HT1080 (cell line): ENCODE results near the gene DESI1. TPM values are rescaled to one million over a fixed set of nuclear protein-coding genes. Genes with fewer than 3 reads are reported as not detected.
"Not testable (repeated sequence)": the region's sequence is repeated elsewhere in the genome, so short reads cannot be mapped to it uniquely, and the experiment has no call there.

Experiments used
- DNase-seq: peaks from one replicate; pipeline ENCODE4 v3.0.0-alpha.2; 2015; ENCODE audit warnings: low read depth
- total RNA-seq: library from RNA; depleted of rRNA; stranded (reverse); fragments of >200 nt; shearing (Covaris generic); gene quantifications from 2 replicates; pipeline ENCODE4 v1.2.3, GENCODE V29; 2014

DESI1 gene
- total RNA-seq, 1 experiment from 2014 or later: 102 TPM

GRCh38 chr22:41589391-41590241 lies 31.2 kb downstream of the DESI1 start, which contains the start of gene PMM1:
Gene PMM1, minus strand, starts transcription at chr22:41589840. Its CDS starts 35 bp downstream, at chr22:41589805.
- DNase-seq: peak; percentile 99

GRCh38 chr22:41587347-41587723 lies 33.5 kb downstream of the DESI1 start:
- no peak for DNase-seq

- no peak for DNase-seq
These were observed 34.9 kb downstream of the DESI1 start for GRCh38 chr22:41585898-41586297.

- DNase-seq: no peak
These were observed 36.0 kb downstream of the DESI1 start for GRCh38 chr22:41584881-41585280.

- DNase-seq: no peak
These were observed 38.1 kb downstream of the DESI1 start for GRCh38 chr22:41582694-41583093.

- DNase-seq: no peak
These were observed 40.9 kb downstream of the DESI1 start for GRCh38 chr22:41579997-41580355.

GRCh38 chr22:41579297-41579996 lies 41.4 kb downstream of the DESI1 start:
- no peak for DNase-seq

- no peak for DNase-seq
These were observed 42.0 kb downstream of the DESI1 start for GRCh38 chr22:41578818-41579217.

GRCh38 chr22:41578114-41578513 lies 42.7 kb downstream of the DESI1 start:
- no peak for DNase-seq

- peak; percentile 66 for DNase-seq
These were observed 44.0 kb downstream of the DESI1 start for GRCh38 chr22:41576877-41577276.

- DNase-seq: no peak
These were observed 45.3 kb downstream of the DESI1 start for GRCh38 chr22:41575533-41575932.

- DNase-seq: no peak
These were observed 45.9 kb downstream of the DESI1 start for GRCh38 chr22:41574847-41575381.

- DNase-seq: no peak
These were observed 47.2 kb downstream of the DESI1 start for GRCh38 chr22:41573677-41574076.

- not testable (repeated sequence) for DNase-seq
These were observed 48.5 kb downstream of the DESI1 start for GRCh38 chr22:41572305-41572704.

GRCh38 chr22:41571786-41572185 lies 49.1 kb downstream of the DESI1 start:
- DNase-seq: no peak

GRCh38 chr22:41570221-41570620 lies 50.6 kb downstream of the DESI1 start:
- no peak for DNase-seq

- no peak for DNase-seq
These were observed 52.0 kb downstream of the DESI1 start for GRCh38 chr22:41568811-41569210.

GRCh38 chr22:41567512-41567768 lies 53.4 kb downstream of the DESI1 start:
- no peak for DNase-seq

- DNase-seq: peak; percentile 91
These were observed 55.3 kb downstream of the DESI1 start for GRCh38 chr22:41565403-41566054.

GRCh38 chr22:41564563-41564962 lies 56.3 kb downstream of the DESI1 start:
- peak; percentile 47 for DNase-seq

GRCh38 chr22:41563051-41563711 lies 57.7 kb downstream of the DESI1 start:
- DNase-seq: peak; percentile 94

- DNase-seq: no peak
These were observed 58.4 kb downstream of the DESI1 start for GRCh38 chr22:41562461-41562860.
